Testis (tissue), 2 donors: ENCODE measurements around the gene INTS2.
"Not testable (repeated sequence)": the region's sequence is repeated elsewhere in the genome, so short reads cannot be mapped to it uniquely, and the experiment has no call there.

Experiments used
- POLR2A ChIP-seq: fragments of 450-650 bp; IDR thresholded peaks from one replicate; pipeline ENCODE4 v1.6.1; 2017; ENCODE audit warnings: antibody characterized with exemption, mild to moderate bottlenecking, moderate library complexity
- TF ChIP-seq, protein P1 (sequence below), 3 experiments: fragments of 450-650 bp in 2 of 3; fragments of 200-600 bp in 1 of 3; sonication (generic) in 1 of 3; IDR thresholded peaks; one replicate each; pipeline ENCODE4 v1.5.1; 2016 to 2019; ENCODE audit warnings: antibody characterized with exemption in 3 of 3, mild to moderate bottlenecking in 2 of 3, moderate library complexity in 1 of 3

DNA sequence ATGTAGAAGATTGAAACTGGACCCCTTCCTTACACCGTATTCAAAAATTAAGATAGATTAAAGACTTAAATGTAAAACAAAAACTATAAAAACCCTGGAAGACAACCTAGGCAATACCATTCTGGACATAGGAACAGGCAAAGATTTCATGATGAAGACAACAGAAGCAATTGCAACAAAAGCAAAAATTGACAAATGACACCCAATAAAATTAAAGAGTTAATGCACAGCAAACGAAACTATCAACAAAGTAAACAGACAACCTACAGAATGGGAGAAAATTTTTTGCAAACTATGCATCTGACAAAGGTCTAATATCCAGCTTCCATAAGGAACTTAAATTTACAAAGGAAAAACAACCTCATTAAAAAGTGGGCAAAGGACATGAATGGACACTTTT lies 101.6 kb downstream of the INTS2 start:
- TF ChIP-seq, protein P1, sequence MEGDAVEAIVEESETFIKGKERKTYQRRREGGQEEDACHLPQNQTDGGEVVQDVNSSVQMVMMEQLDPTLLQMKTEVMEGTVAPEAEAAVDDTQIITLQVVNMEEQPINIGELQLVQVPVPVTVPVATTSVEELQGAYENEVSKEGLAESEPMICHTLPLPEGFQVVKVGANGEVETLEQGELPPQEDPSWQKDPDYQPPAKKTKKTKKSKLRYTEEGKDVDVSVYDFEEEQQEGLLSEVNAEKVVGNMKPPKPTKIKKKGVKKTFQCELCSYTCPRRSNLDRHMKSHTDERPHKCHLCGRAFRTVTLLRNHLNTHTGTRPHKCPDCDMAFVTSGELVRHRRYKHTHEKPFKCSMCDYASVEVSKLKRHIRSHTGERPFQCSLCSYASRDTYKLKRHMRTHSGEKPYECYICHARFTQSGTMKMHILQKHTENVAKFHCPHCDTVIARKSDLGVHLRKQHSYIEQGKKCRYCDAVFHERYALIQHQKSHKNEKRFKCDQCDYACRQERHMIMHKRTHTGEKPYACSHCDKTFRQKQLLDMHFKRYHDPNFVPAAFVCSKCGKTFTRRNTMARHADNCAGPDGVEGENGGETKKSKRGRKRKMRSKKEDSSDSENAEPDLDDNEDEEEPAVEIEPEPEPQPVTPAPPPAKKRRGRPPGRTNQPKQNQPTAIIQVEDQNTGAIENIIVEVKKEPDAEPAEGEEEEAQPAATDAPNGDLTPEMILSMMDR (IDR thresholded peaks at IDR 0.05) = not testable (repeated sequence)
- TF ChIP-seq POLR2A = not testable (repeated sequence)
